Trophoblast cell (in vitro differentiated cells and primary cell): ENCODE measurements around the gene SSNA1.

ENCODE experiments used
- DNase-seq, 2 donors: peaks; one replicate each; pipeline ENCODE4 v3.0.0-alpha.2; 2016
- H2AFZ ChIP-seq: 2 replicates; pipeline ENCODE4 v1.6.1; 2013; ENCODE audit warnings: low read length, moderate library complexity, mild to moderate bottlenecking; ENCODE audit not compliant: insufficient read depth, poor library complexity
- H2AK5ac ChIP-seq: 2 replicates; pipeline ENCODE4 v1.6.1; 2013; ENCODE audit warnings: mild to moderate bottlenecking, low read length
- H2BK120ac ChIP-seq: 2 replicates; pipeline ENCODE4 v1.6.1; 2013; ENCODE audit warnings: low read length, mild to moderate bottlenecking, moderate library complexity; ENCODE audit not compliant: insufficient read depth, poor library complexity
- H2BK12ac ChIP-seq: 2 replicates; pipeline ENCODE4 v1.6.1; 2013; ENCODE audit warnings: mild to moderate bottlenecking, low read length, moderate library complexity
- H2BK5ac ChIP-seq: 2 replicates; pipeline ENCODE4 v1.6.1; 2013; ENCODE audit warnings: low read length, low read depth, moderate library complexity, mild to moderate bottlenecking; ENCODE audit not compliant: poor library complexity
- H3K14ac ChIP-seq: 2 replicates; pipeline ENCODE4 v1.6.1; 2013; ENCODE audit warnings: mild to moderate bottlenecking, low read length
- H3K18ac ChIP-seq: 2 replicates; pipeline ENCODE4 v1.6.1; 2013; ENCODE audit warnings: mild to moderate bottlenecking, low read length
- H3K23ac ChIP-seq: 2 replicates; pipeline ENCODE4 v1.6.1; 2013; ENCODE audit warnings: low read length
- H3K27ac ChIP-seq: 2 replicates; pipeline ENCODE4 v1.5.1; 2013; ENCODE audit warnings: low read depth, mild to moderate bottlenecking, inconsistent platforms, low read length, moderate library complexity
- H3K27me3 ChIP-seq: 2 replicates; pipeline ENCODE4 v1.6.1; 2013; ENCODE audit warnings: inconsistent platforms, mild to moderate bottlenecking, low read length, moderate library complexity; ENCODE audit not compliant: insufficient read depth
- H3K36me3 ChIP-seq, 2 experiments: 1 replicate in 1 of 2; 2 replicates in 1 of 2; pipeline ENCODE4 v1.6.1; 2013; ENCODE audit warnings: low read length in 2 of 2, mild to moderate bottlenecking in 2 of 2, moderate library complexity in 1 of 2; ENCODE audit not compliant: insufficient read depth in 2 of 2, control insufficient read depth in 1 of 2
- H3K4ac ChIP-seq: 2 replicates; pipeline ENCODE4 v1.6.1; 2013; ENCODE audit warnings: low read depth, mild to moderate bottlenecking, low read length, moderate library complexity
- H3K4me1 ChIP-seq, 2 experiments: 1 replicate in 1 of 2; 2 replicates in 1 of 2; pipeline ENCODE4 v1.6.1; 2013; ENCODE audit warnings: low read length in 2 of 2, mild to moderate bottlenecking in 2 of 2, moderate library complexity in 1 of 2; ENCODE audit not compliant: insufficient read depth in 2 of 2, control insufficient read depth in 1 of 2
- H3K4me2 ChIP-seq: 2 replicates; pipeline ENCODE4 v1.6.1; 2013; ENCODE audit warnings: inconsistent platforms, mild to moderate bottlenecking, low read length, moderate library complexity
- H3K4me3 ChIP-seq: 2 replicates; pipeline ENCODE4 v1.5.1; 2013; ENCODE audit warnings: mild to moderate bottlenecking, low read depth, low read length, inconsistent platforms
- H3K79me1 ChIP-seq: one replicate; pipeline ENCODE4 v1.6.1; 2013; ENCODE audit warnings: low read length
- H3K79me2 ChIP-seq: 2 replicates; pipeline ENCODE4 v1.6.1; 2013; ENCODE audit warnings: low read length, mild to moderate bottlenecking; ENCODE audit not compliant: control insufficient read depth, insufficient read depth, poor library complexity
- H3K9ac ChIP-seq: 2 replicates; pipeline ENCODE4 v1.6.1; 2013; ENCODE audit warnings: mild to moderate bottlenecking, low read length
- H3K9me3 ChIP-seq: 2 replicates; pipeline ENCODE4 v1.6.1; 2013; ENCODE audit warnings: low read depth, mild to moderate bottlenecking, control low read depth, inconsistent platforms, low read length; ENCODE audit not compliant: insufficient read depth
- H4K12ac ChIP-seq: 2 replicates; pipeline ENCODE4 v1.6.1; 2013; ENCODE audit warnings: low read depth, mild to moderate bottlenecking, low read length, moderate library complexity
- H4K8ac ChIP-seq: 2 replicates; pipeline ENCODE4 v1.6.1; 2013; ENCODE audit warnings: low read depth, mild to moderate bottlenecking, low read length, moderate library complexity
- H4K91ac ChIP-seq: one replicate; pipeline ENCODE4 v1.6.1; 2013; ENCODE audit warnings: low read depth, mild to moderate bottlenecking, low read length, moderate library complexity
- WGBS: extraction: QIAGEN DNeasy Blood & Tissue Kit; methylation state at CpG from one replicate; pipeline ENCODE4 v1.1.7; 2013; ENCODE audit warnings: missing lambda C conversion rate; ENCODE audit not compliant: insufficient read length, insufficient coverage; ENCODE audit errors: extremely low coverage; 5-methylcytosine and 5-hydroxymethylcytosine counted together

Gene SSNA1

GRCh38 chr9:137200311-137201204, 12.1 kb downstream of the SSNA1 start, which contains the start of gene TPRN:
TSS of gene TPRN (minus strand) at chr9:137200741. CDS start at chr9:137200711, 30 bp downstream.
- Histone ChIP-seq H3K23ac (no peak within 1 kb of the TSS), H3K27me3 (no peaks in the 10 kb centered on the region)
- no CpG with 5 or more reads among the region's 118 CpGs for WGBS

GRCh38 chr9:137201205-137201868, 12.9 kb downstream of the SSNA1 start:
- H3K27me3 ChIP-seq, result no peaks in the 10 kb centered on the region
- peak overlapping the region; percentile 39 for H3K27ac ChIP-seq
- peak overlapping the region; percentile 97 for H3K14ac ChIP-seq
- peak overlapping the region; percentile 85 for H3K4me3 ChIP-seq
- peak overlapping the region; percentile 85 for H3K4ac ChIP-seq
- H3K9me3 ChIP-seq, result no peaks in the 10 kb centered on the region
- H3K18ac ChIP-seq, result peak overlapping the region; percentile 98
- peak overlapping the region; percentile 89 for H2AFZ ChIP-seq
- H4K91ac ChIP-seq, result peak overlapping the region; percentile 89
- H3K23ac ChIP-seq, result no peak overlapping the region
- no peaks in the 10 kb centered on the region for H3K36me3 ChIP-seq
- no CpG with 5 or more reads among the region's 23 CpGs for WGBS
- H3K79me2 ChIP-seq, result peaks cover 17% of the 10 kb centered on the region
- peak overlapping the region; percentile 91 for H4K12ac ChIP-seq
- H3K4me2 ChIP-seq, result peak overlapping the region; percentile 93
- H3K9ac ChIP-seq, result peak overlapping the region; percentile 91
- H3K4me1 ChIP-seq, result peaks cover 21 to 43% of the 10 kb centered on the region in 2 experiments
- H2AK5ac ChIP-seq, result peak overlapping the region; percentile 96
- H2BK120ac ChIP-seq, result peak overlapping the region; percentile 70
- no peak overlapping the region for H2BK12ac ChIP-seq
- H2BK5ac ChIP-seq, result peak overlapping the region; percentile 73
- peaks cover 7% of the 10 kb centered on the region for H3K79me1 ChIP-seq
- H4K8ac ChIP-seq, result peak overlapping the region; percentile 98
- no peak for DNase-seq

More at GRCh38 chr9:137200311-137201204, 12.1 kb downstream of the SSNA1 start, which contains the start of gene TPRN:
- H4K91ac ChIP-seq, result peak within 1 kb of the TSS; percentile 89
- peak within 1 kb of the TSS; percentile 85 for H3K4ac ChIP-seq
- peak within 1 kb of the TSS; percentile 89 for H2AFZ ChIP-seq
- H2BK12ac ChIP-seq, result no peak within 1 kb of the TSS
- H2BK120ac ChIP-seq, result peak within 1 kb of the TSS; percentile 70
- H2BK5ac ChIP-seq, result peak within 1 kb of the TSS; percentile 73
- H4K12ac ChIP-seq, result peak within 1 kb of the TSS; percentile 91
- peak within 1 kb of the TSS; percentile 91 for H3K9ac ChIP-seq
- peak within 1 kb of the TSS; percentile 39 for H3K27ac ChIP-seq
- peak within 1 kb of the TSS; percentile 96 for H2AK5ac ChIP-seq
- H3K4me3 ChIP-seq, result peak within 1 kb of the TSS; percentile 85
- H4K8ac ChIP-seq, result peak within 1 kb of the TSS; percentile 98
- H3K4me1 ChIP-seq, result peaks cover 17 to 37% of the 10 kb centered on the region in 2 experiments
- no peaks in the 10 kb centered on the region for H3K9me3 ChIP-seq
- peaks cover 3% of the 10 kb centered on the region for H3K79me1 ChIP-seq
- H3K14ac ChIP-seq, result peak within 1 kb of the TSS; percentile 97
- H3K18ac ChIP-seq, result peak within 1 kb of the TSS; percentile 98
- peaks cover 0 to 2% of the 10 kb centered on the region in 2 experiments for H3K36me3 ChIP-seq
- DNase-seq, result peak; percentile 98 to 99
- peaks cover 9% of the 10 kb centered on the region for H3K79me2 ChIP-seq
- peak within 1 kb of the TSS; percentile 93 for H3K4me2 ChIP-seq

GRCh38 chr9:137202966-137203365, 14.5 kb downstream of the SSNA1 start:
- Histone ChIP-seq H3K27me3 (no peaks in the 10 kb centered on the region), H3K23ac (no peak overlapping the region), H2BK120ac (no peak overlapping the region), H4K91ac (no peak overlapping the region), H3K4ac (no peak overlapping the region), H3K14ac (no peak overlapping the region), H4K12ac (no peak overlapping the region), H3K79me2 (peaks cover 18% of the 10 kb centered on the region), H3K4me2 (no peak overlapping the region), H2BK12ac (no peak overlapping the region), H3K79me1 (peaks cover 7% of the 10 kb centered on the region), H3K9ac (no peak overlapping the region), H3K9me3 (no peaks in the 10 kb centered on the region), H3K36me3 (peaks cover 2 to 5% of the 10 kb centered on the region in 2 experiments), H3K4me3 (no peak overlapping the region), H2AK5ac (no peak overlapping the region), H2BK5ac (no peak overlapping the region), H2AFZ (no peak overlapping the region), H3K27ac (no peak overlapping the region), H4K8ac (no peak overlapping the region), H3K18ac (no peak overlapping the region), H3K4me1 (peaks cover 25 to 37% of the 10 kb centered on the region in 2 experiments)
- no peak for DNase-seq
- no CpG with 5 or more reads among the region's 8 CpGs for WGBS

GRCh38 chr9:137204731-137205125, 16.3 kb downstream of the SSNA1 start:
- peaks cover 16 to 20% of the 10 kb centered on the region in 2 experiments for H3K4me1 ChIP-seq
- peak overlapping the region; percentile 77 for H3K4ac ChIP-seq
- H3K23ac ChIP-seq, result no peak overlapping the region
- H2BK12ac ChIP-seq, result no peak overlapping the region
- H3K79me2 ChIP-seq, result peaks cover 18% of the 10 kb centered on the region
- H3K4me3 ChIP-seq, result peak overlapping the region; percentile 98
- peak overlapping the region; percentile 86 for H3K9ac ChIP-seq
- no peak overlapping the region for H2BK5ac ChIP-seq
- no peaks in the 10 kb centered on the region for H3K27me3 ChIP-seq
- H3K4me2 ChIP-seq, result peak overlapping the region; percentile 85
- peak overlapping the region; percentile 99 for H4K8ac ChIP-seq
- no peaks in the 10 kb centered on the region for H3K9me3 ChIP-seq
- H2BK120ac ChIP-seq, result no peak overlapping the region
- no peak overlapping the region for H2AFZ ChIP-seq
- peak overlapping the region; percentile 79 for H4K91ac ChIP-seq
- DNase-seq, result no peak
- peak overlapping the region; percentile 77 for H2AK5ac ChIP-seq
- WGBS, result no CpG with 5 or more reads among the region's 21 CpGs
- H3K14ac ChIP-seq, result peak overlapping the region; percentile 67
- peak overlapping the region; percentile 83 for H4K12ac ChIP-seq
- H3K18ac ChIP-seq, result peak overlapping the region; percentile 1
- H3K36me3 ChIP-seq, result peaks cover 9 to 12% of the 10 kb centered on the region in 2 experiments
- H3K79me1 ChIP-seq, result peaks cover 7% of the 10 kb centered on the region
- H3K27ac ChIP-seq, result no peak overlapping the region
